Measurements from ENCODE around the gene KBTBD7. TPM values are rescaled to one million over a fixed set of nuclear protein-coding genes. Genes with fewer than 3 reads are reported as not detected.

Gene KBTBD7
- total RNA-seq, 1 experiment from 2014 or later: 12.9 TPM

- no peak overlapping the region for H2AFZ ChIP-seq (ENCODE audit: low read length)
- Mint-ChIP-seq H3K9me3 (peaks cover 10 to 13% of the 10 kb centered on the region in 2 experiments), H3K27me3 (ENCODE audit: low read depth) (no peaks in the 10 kb centered on the region), H3K27ac (no peak overlapping the region), H3K4me1 (no peaks in the 10 kb centered on the region), H3K36me3 (ENCODE audit: insufficient read depth in 1 of 3, low read depth in 3 of 3) (peaks cover 2 to 7% (median 4%) of the 10 kb centered on the region in 3 experiments; a peak in 6 of 7 replicates), H3K4me3 (no peak overlapping the region)
- no peak overlapping the region for H4K8ac ChIP-seq (replicated peaks; ENCODE audit: insufficient read length, low read depth, low read length)
- no peak overlapping the region for H2BK12ac ChIP-seq (ENCODE audit: insufficient read length, low read depth, low read length)
- H3K9me3 ChIP-seq (ENCODE audit: control insufficient read depth, low read depth, low read length): no peaks in the 10 kb centered on the region
- H2BK20ac ChIP-seq (ENCODE audit: low read depth, low read length, poor library complexity, severe bottlenecking): no peak overlapping the region
- H4K20me1 ChIP-seq (ENCODE audit: control insufficient read depth, insufficient read depth, insufficient read length): no peaks in the 10 kb centered on the region
- H3K27me3 ChIP-seq (ENCODE audit: insufficient read depth, low read length): no peaks in the 10 kb centered on the region
- H3K14ac ChIP-seq (ENCODE audit: insufficient read depth, low read length): no peak overlapping the region
- H3K23ac ChIP-seq (ENCODE audit: insufficient read length, low read depth, low read length): no peak overlapping the region
- no peak overlapping the region for H2BK5ac ChIP-seq (ENCODE audit: insufficient read length, low read length)
- no peak overlapping the region for H3K4ac ChIP-seq (ENCODE audit: low read depth, low read length)
- DNase-seq: no peak
- H2BK120ac ChIP-seq (ENCODE audit: low read depth, low read length, poor library complexity, severe bottlenecking): no peak overlapping the region
- H2BK15ac ChIP-seq (ENCODE audit: low read depth, low read length): no peak overlapping the region
- H4K5ac ChIP-seq (ENCODE audit: insufficient read length, low read depth, low read length): no peak overlapping the region
- H3T11ph ChIP-seq (ENCODE audit: low read length): no peak overlapping the region
- no peak overlapping the region for H3K9ac ChIP-seq (ENCODE audit: extremely low read depth, insufficient read length, low read length)
- no peak overlapping the region for H2AK5ac ChIP-seq (ENCODE audit: insufficient read length, low read length)
- H3K18ac ChIP-seq (ENCODE audit: insufficient read length, low read depth, low read length): no peak overlapping the region
- no peaks in the 10 kb centered on the region for H3K79me2 ChIP-seq (ENCODE audit: insufficient read depth, low read length)
- H4K91ac ChIP-seq (ENCODE audit: insufficient read length, low read depth, low read length): no peak overlapping the region
- no peak for TF ChIP-seq CTCF (conservative IDR thresholded peaks at IDR 0.05)
- H3K4me1 ChIP-seq (ENCODE audit: insufficient read depth, low read length): no peaks in the 10 kb centered on the region
- no peak overlapping the region for H3K27ac ChIP-seq (ENCODE audit: insufficient read length, low read depth, low read length)
- no peak overlapping the region for H3K4me2 ChIP-seq (ENCODE audit: insufficient read depth, insufficient read length, low read length)
- no peaks in the 10 kb centered on the region for H3K23me2 ChIP-seq (ENCODE audit: insufficient read length, low read depth, low read length, poor library complexity, severe bottlenecking)
- no peak overlapping the region for H3K56ac ChIP-seq (ENCODE audit: insufficient read length, low read depth, low read length)
- no peaks in the 10 kb centered on the region for H3K79me1 ChIP-seq (ENCODE audit: insufficient read depth, low read depth, low read length, poor library complexity, severe bottlenecking)
These were observed 21.8 kb upstream of the KBTBD7 start for GRCh38 chr13:41216160-41216559.

Measured in H9 (cell line).